ENCODE results near the gene CLIC3. TPM values are rescaled to one million over a fixed set of nuclear protein-coding genes. Genes with fewer than 3 reads are reported as not detected.

The CLIC3 gene
- polyA plus RNA-seq, 2 of the 4 experiments (the other 2 are of a cell fraction): 0.61 to 6.4 TPM

- no peak for TF ChIP-seq FOXS1 (CRISPR knock-in tag; IDR thresholded peaks at IDR 0.05)
- TF ChIP-seq EHMT2 (IDR thresholded peaks at IDR 0.05; ENCODE audit: low read depth): no peak
- TF ChIP-seq FOSB (CRISPR knock-in tag; IDR thresholded peaks at IDR 0.05): no peak
- TF ChIP-seq SREBF2 (IDR thresholded peaks at IDR 0.05): no peak
- TF ChIP-seq CBX8 (IDR thresholded peaks at IDR 0.05): no peak
- no peak for TF ChIP-seq ZC3H11A (IDR thresholded peaks at IDR 0.05)
- no peak for TF ChIP-seq ESRRA (IDR thresholded peaks at IDR 0.05; ENCODE audit: borderline replicate concordance, low read length)
- TF ChIP-seq CHD2 (IDR thresholded peaks at IDR 0.05; ENCODE audit: low read length, partially characterized antibody): no peak
- no peak for TF ChIP-seq MAX (IDR thresholded peaks at IDR 0.05)
- TF ChIP-seq RCOR1 (IDR thresholded peaks at IDR 0.05; ENCODE audit: low read depth, low read length): no peak
- TF ChIP-seq HDAC2 (IDR thresholded peaks at IDR 0.05): no peak
- no peak for TF ChIP-seq RAD21 (conservative IDR thresholded peaks at IDR 0.05 in 1 of 2, IDR thresholded peaks at IDR 0.05 in 1 of 2)
- no peak for TF ChIP-seq POLR2AphosphoS2 (conservative IDR thresholded peaks at IDR 0.05; ENCODE audit: low read length)
- no peak for TF ChIP-seq RFX5 (IDR thresholded peaks at IDR 0.05)
- no peak for TF ChIP-seq PBX3 (IDR thresholded peaks at IDR 0.05)
- WGBS (ENCODE audit: missing lambda C conversion rate): 61% methylated on average over 9 of the region's 11 CpGs
- CTCF ChIA-PET: interaction anchor here (1.5 to 7.8 kb wide), 4 partner anchors 26 to 63 kb away, joined by 3 to 64 read pairs (median 10); partner anchors contain the start of genes C8G and FBXW5
Observed at GRCh38 chr9:136972335-136972734, 24.0 kb downstream of the CLIC3 start.

DNA sequence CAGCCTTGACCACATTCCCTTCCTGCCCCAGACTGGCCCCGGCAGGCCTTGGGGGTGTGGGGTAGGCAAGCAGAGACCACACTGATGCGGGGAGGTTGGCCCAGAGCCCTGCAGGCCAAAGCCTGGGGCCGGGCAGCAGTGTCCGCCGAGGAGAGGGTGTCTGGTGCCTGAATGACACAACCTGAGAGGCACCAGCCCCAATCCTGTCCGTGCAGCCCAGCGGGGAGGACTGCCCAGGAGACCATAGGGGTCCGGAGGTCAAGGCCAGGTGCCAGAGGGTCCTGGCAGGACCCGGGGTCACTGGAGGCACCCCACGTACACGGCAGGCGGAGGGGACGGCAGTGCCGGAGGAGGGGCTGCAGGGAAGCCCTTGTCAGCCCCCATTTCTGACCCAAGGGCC, 24.6 kb downstream of the CLIC3 start:
- Histone ChIP-seq H3K4me1 (peaks cover 10% of the 10 kb centered on the region), H3K27ac (no peak overlapping the region), H3K4me3 (no peak overlapping the region), H3K9me3 (no peaks in the 10 kb centered on the region), H3K4me2 (no peak overlapping the region)
- 68% methylated on average over 12 of the region's 14 CpGs for WGBS (ENCODE audit: missing lambda C conversion rate)
- TF ChIP-seq JUN (IDR thresholded peaks at IDR 0.05) (no peak), NR3C1 (IDR thresholded peaks at IDR 0.05) (no peak), ZFP36 (IDR thresholded peaks at IDR 0.05; ENCODE audit: borderline replicate concordance, partially characterized antibody) (no peak), PHF8 (IDR thresholded peaks at IDR 0.05; ENCODE audit: borderline replicate concordance, low read depth) (no peak), PBX3 (IDR thresholded peaks at IDR 0.05) (no peak), CHD4 (IDR thresholded peaks at IDR 0.05; ENCODE audit: borderline replicate concordance) (no peak), NPAS2 (CRISPR knock-in tag; IDR thresholded peaks at IDR 0.05; ENCODE audit: borderline replicate concordance) (no peak)
- TF ChIP-seq, protein P1, sequence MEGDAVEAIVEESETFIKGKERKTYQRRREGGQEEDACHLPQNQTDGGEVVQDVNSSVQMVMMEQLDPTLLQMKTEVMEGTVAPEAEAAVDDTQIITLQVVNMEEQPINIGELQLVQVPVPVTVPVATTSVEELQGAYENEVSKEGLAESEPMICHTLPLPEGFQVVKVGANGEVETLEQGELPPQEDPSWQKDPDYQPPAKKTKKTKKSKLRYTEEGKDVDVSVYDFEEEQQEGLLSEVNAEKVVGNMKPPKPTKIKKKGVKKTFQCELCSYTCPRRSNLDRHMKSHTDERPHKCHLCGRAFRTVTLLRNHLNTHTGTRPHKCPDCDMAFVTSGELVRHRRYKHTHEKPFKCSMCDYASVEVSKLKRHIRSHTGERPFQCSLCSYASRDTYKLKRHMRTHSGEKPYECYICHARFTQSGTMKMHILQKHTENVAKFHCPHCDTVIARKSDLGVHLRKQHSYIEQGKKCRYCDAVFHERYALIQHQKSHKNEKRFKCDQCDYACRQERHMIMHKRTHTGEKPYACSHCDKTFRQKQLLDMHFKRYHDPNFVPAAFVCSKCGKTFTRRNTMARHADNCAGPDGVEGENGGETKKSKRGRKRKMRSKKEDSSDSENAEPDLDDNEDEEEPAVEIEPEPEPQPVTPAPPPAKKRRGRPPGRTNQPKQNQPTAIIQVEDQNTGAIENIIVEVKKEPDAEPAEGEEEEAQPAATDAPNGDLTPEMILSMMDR (IDR thresholded peaks at IDR 0.05): no peak
- no peak for FAIRE-seq
- no peak for DNase-seq (ENCODE audit: low read depth in 1 of 2, low spot score in 1 of 2)
- POLR2A ChIA-PET: interaction anchor here (0.9 kb wide), 1 partner anchor 20 kb away, joined by 3 read pairs; the partner anchor contains the start of gene PAXX
- CTCF ChIA-PET: interaction anchor here (1.0 to 7.8 kb wide), 6 partner anchors 10 to 64 kb away, joined by 3 to 64 read pairs (median 5); partner anchors contain the start of genes C8G and FBXW5
- no peak for ATAC-seq

More at GRCh38 chr9:136972335-136972734, 24.0 kb downstream of the CLIC3 start:
- POLR2A ChIA-PET: interaction anchor here (0.9 kb wide), 1 partner anchor 20 kb away, joined by 3 read pairs; the partner anchor contains the start of gene PAXX
- no peak for FAIRE-seq
- no peak for ATAC-seq
- no peak for DNase-seq (ENCODE audit: low read depth in 1 of 2, low spot score in 1 of 2)
- no peaks in the 10 kb centered on the region for H3K9me3 ChIP-seq
- no peak overlapping the region for H3K4me2 ChIP-seq
- peaks cover 10% of the 10 kb centered on the region for H3K4me1 ChIP-seq
- no peak overlapping the region for H3K27ac ChIP-seq
- H3K4me3 ChIP-seq: no peak overlapping the region
